NB4 (cell line): ENCODE results near the gene ASPHD1.

ENCODE experiments used
- DNase-seq: peaks from one replicate; pipeline ENCODE4 v3.0.0; 2010; ENCODE audit warnings: low read depth
- H3K4me3 ChIP-seq: one replicate; pipeline ENCODE4 v1.5.1; 2011; ENCODE audit warnings: mild to moderate bottlenecking, low read depth, low read length, moderate library complexity
- MYC ChIP-seq: IDR thresholded peaks from 2 replicates; pipeline ENCODE4 v1.6.1; 2011; ENCODE audit warnings: low read depth, low read length
- POLR2A ChIP-seq: IDR thresholded peaks from 2 replicates; pipeline ENCODE4 v1.6.1; 2011; ENCODE audit warnings: mild to moderate bottlenecking; ENCODE audit not compliant: insufficient read length; ENCODE audit errors: extremely low read depth
- TF ChIP-seq, protein P1 (sequence below): IDR thresholded peaks from 2 replicates; pipeline ENCODE4 v1.6.1; 2011; ENCODE audit warnings: low read depth, low read length
- TF ChIP-seq, protein P2 (sequence below): IDR thresholded peaks from one replicate; pipeline ENCODE4 v1.5.1; 2012; ENCODE audit warnings: low read depth, low read length

The ASPHD1 gene

DNA sequence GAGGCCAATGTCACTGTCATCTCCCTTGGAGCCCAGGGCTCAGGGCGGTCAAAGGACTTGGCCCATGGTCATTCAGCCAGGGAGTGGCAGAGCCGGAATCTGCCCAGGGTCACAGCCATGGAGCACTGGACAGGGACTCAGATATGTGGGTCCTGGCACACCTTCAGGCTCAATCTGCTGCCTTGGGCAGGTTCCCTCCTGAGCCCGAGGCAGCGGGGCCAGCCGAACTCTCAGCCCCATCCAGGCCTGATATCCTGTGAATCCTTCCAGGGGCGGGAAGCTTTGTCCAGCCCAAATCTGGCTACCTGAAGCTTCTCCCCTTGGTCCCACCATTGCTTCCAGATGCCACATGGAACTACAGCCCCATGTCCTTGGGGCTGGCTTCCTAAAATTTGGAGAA is 25.1 kb upstream of the ASPHD1 start:
- H3K4me3 ChIP-seq: no peak overlapping the region
- no peak for DNase-seq
- TF ChIP-seq, protein P1, sequence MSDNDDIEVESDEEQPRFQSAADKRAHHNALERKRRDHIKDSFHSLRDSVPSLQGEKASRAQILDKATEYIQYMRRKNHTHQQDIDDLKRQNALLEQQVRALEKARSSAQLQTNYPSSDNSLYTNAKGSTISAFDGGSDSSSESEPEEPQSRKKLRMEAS: no peak
- TF ChIP-seq MYC (no peak), POLR2A (no peak)
- TF ChIP-seq, protein P2, sequence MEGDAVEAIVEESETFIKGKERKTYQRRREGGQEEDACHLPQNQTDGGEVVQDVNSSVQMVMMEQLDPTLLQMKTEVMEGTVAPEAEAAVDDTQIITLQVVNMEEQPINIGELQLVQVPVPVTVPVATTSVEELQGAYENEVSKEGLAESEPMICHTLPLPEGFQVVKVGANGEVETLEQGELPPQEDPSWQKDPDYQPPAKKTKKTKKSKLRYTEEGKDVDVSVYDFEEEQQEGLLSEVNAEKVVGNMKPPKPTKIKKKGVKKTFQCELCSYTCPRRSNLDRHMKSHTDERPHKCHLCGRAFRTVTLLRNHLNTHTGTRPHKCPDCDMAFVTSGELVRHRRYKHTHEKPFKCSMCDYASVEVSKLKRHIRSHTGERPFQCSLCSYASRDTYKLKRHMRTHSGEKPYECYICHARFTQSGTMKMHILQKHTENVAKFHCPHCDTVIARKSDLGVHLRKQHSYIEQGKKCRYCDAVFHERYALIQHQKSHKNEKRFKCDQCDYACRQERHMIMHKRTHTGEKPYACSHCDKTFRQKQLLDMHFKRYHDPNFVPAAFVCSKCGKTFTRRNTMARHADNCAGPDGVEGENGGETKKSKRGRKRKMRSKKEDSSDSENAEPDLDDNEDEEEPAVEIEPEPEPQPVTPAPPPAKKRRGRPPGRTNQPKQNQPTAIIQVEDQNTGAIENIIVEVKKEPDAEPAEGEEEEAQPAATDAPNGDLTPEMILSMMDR: no peak

DNA sequence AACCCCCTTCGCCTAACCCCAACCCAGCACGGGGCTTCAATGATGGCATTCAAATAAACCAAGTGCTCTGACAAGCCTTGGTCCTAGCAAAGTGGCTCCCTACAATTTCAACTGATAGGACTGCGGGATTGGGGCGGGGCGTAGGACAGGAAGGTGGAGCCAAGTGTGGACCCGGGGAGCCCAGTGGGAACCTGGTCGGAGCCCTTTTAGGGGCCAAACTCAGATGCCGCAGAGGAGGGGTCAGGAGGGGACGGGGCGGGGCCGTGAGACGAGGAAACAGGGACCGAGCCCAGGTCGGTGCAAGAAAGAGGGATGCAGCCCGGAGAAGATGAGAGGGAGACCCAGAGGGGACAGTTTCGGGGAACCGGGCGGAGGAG is 24.1 kb upstream of the ASPHD1 start:
- no peak overlapping the region for H3K4me3 ChIP-seq
- DNase-seq: no peak
- TF ChIP-seq POLR2A (no peak), MYC (no peak)
- TF ChIP-seq, protein P2: no peak
- TF ChIP-seq, protein P1: no peak

DNA sequence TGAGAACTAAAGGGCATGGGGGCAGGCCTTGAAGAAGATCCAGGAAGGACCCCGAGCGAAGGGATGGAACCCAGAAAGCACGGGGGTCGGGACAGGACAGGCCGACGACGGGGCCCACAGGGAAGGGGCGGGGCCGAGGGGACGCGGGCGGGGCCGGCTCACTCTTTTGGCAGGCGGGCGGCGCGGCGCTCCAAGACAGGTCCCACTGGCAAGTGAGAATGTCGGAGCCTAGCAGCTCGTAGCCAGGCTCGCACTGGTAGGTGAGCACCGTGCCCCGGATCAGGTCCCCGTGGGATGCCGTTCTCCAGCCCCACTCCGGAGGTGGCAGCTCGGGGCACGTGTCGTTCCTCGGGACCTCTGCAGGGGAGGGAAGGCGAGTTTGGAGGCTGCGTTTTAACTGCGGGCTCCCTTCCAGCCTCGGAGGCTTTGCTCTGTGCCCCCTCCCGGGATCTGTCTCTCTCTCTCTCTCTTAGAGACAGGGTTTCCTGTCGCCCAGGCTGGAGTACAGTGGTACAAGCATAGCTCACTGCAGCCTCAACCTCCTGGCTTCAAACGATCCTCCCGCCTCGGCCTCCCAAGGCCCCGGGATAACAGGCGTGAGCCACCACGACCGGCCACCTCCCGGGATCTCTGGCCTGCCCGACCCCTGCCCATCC is 23.6 kb upstream of the ASPHD1 start:
- DNase-seq: no peak
- no peak overlapping the region for H3K4me3 ChIP-seq

DNA sequence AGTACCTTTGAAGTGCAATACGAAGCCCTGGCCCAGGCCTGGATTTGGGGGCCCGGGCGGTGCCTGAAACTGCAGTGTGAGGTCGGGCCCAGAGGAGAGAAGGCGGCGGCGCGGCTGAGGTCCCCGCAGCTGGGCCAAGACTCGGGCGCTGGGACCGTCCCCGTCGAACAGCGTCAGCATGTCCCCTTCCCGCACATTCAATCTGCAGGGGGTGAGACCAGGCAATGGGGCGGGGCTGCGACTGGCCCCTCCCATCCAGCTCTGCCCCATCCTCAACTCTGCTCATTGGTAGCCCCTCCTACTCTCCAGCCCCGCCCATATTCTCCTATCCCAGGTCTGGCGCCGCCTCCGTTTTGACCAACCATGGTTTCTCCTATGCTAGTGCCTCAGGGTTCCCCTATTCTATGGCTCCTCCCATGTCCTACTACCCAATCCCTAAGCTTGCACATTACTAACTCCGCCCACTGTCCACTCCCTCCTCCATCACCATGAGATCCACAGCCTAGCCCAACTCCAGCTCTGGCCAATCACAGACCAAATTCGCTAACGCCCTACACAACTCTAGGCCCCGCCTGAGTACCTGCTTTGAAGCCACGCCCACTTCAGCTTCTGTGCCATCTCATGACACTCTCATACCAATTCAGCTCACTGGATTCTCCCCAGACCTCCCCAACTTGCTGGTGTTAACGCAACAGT is 22.9 kb upstream of the ASPHD1 start:
- no peak overlapping the region for H3K4me3 ChIP-seq
- DNase-seq: peak; percentile 70
- TF ChIP-seq, protein P2: no peak
- TF ChIP-seq POLR2A (no peak), MYC (no peak)
- TF ChIP-seq, protein P1: no peak

More for the DNA sequence above, 23.6 kb upstream of the ASPHD1 start:
- TF ChIP-seq, protein P1: no peak
- TF ChIP-seq MYC: no peak
- TF ChIP-seq POLR2A: no peak
- TF ChIP-seq, protein P2: no peak

DNA sequence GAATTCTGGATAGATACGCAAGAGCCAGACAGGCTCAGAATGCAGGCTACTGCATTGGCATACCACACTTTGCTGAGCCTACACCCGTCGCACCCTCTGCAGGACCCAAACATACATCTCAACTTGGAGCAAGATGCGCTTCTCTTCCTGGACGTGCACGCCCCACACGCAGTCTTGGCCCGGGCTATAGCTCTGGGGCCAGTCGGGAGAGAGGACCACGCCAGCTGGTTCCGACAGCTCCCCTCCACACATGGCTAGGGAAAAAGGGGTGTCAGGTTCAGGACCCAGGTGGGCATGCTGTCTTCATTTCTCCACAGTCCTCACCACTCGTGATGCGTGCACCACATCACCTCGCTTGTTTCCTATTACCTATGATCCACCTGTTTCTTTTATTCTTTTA is 22.1 kb upstream of the ASPHD1 start:
- DNase-seq: no peak
- no peak for TF ChIP-seq MYC
- TF ChIP-seq, protein P1: no peak
- TF ChIP-seq POLR2A: no peak
- H3K4me3 ChIP-seq: no peak overlapping the region

DNA sequence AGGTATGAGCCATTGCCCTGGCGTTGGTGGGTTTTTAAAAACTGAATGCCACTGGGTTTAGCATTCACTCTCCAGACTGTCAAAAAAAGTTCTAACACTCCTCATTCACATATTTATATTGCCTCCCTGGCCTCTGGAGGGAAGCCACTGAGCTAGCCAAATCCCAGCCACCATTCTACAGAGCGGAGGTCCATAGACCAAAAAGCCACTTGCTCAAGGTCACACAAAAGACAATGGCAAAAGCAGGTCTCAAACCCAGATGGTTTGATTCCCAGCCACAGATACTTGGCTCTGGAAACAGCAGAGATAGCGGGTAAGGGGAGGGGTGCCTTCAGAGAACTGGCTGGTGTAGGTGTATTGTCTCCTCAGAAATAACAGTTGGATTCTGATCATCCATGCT is 19.2 kb upstream of the ASPHD1 start:
- DNase-seq: no peak
- H3K4me3 ChIP-seq: no peak overlapping the region
- TF ChIP-seq POLR2A: no peak
- TF ChIP-seq, protein P1: no peak
- TF ChIP-seq, protein P2: no peak
- no peak for TF ChIP-seq MYC
